Hepatocyte (in vitro differentiated cells): ENCODE results near the gene CCDC152.

Experiments
- EZH2 ChIP-seq: fragments of 200-600 bp; sonication (generic); IDR thresholded peaks from 2 replicates; pipeline ENCODE4 v1.6.1; 2016; ENCODE audit warnings: antibody characterized with exemption, mild to moderate bottlenecking, borderline replicate concordance
- TF ChIP-seq, protein P1 (sequence below): fragments of 200-600 bp; sonication (generic); IDR thresholded peaks from 2 replicates; pipeline ENCODE4 v1.5.1; 2016; ENCODE audit warnings: antibody characterized with exemption, mild to moderate bottlenecking; ENCODE audit not compliant: poor library complexity

DNA sequence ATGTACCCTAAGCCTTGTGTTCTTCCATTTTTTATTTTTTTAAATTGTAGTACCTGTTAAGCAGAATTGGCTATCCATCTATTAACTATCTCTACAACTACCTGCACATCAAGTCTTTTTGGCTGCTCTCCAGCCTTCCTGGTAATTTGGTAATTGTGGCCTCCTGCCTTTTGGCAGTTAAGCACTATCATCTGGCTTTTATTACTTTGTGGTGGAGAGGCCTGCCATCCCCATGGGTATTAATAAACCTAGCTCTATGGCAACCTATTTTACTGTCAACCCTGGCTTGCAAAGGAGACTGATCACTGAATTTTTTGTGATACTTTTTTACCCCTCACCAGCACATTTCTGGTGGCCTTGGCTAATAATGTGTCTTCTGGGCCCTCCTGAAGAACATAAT is 34.5 kb downstream of the CCDC152 start:
- TF ChIP-seq, protein P1, sequence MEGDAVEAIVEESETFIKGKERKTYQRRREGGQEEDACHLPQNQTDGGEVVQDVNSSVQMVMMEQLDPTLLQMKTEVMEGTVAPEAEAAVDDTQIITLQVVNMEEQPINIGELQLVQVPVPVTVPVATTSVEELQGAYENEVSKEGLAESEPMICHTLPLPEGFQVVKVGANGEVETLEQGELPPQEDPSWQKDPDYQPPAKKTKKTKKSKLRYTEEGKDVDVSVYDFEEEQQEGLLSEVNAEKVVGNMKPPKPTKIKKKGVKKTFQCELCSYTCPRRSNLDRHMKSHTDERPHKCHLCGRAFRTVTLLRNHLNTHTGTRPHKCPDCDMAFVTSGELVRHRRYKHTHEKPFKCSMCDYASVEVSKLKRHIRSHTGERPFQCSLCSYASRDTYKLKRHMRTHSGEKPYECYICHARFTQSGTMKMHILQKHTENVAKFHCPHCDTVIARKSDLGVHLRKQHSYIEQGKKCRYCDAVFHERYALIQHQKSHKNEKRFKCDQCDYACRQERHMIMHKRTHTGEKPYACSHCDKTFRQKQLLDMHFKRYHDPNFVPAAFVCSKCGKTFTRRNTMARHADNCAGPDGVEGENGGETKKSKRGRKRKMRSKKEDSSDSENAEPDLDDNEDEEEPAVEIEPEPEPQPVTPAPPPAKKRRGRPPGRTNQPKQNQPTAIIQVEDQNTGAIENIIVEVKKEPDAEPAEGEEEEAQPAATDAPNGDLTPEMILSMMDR: no peak
- no peak for TF ChIP-seq EZH2
